Measurements from ENCODE around the gene GNAL.
"Not testable (repeated sequence)": the region's sequence is repeated elsewhere in the genome, so short reads cannot be mapped to it uniquely, and the experiment has no call there.

The GNAL gene

GRCh38 chr18:11909591-11910026 lies 220.5 kb downstream of the GNAL start:
- H3K27me3 ChIP-seq (ENCODE audit: control insufficient read depth in 1 of 2, insufficient read depth in 1 of 2, low read length in 2 of 2): no peaks in the 10 kb centered on the region
- H4K91ac ChIP-seq (ENCODE audit: low read length): no peak overlapping the region
- H2BK120ac ChIP-seq (ENCODE audit: low read depth, low read length): no peak overlapping the region
- no peak overlapping the region for H2AFZ ChIP-seq (ENCODE audit: low read depth, low read length)
- peak overlapping the region in 1 of 2 experiments; percentile 91 for H3K4me3 ChIP-seq (ENCODE audit: insufficient read depth in 1 of 2, low read depth in 1 of 2, low read length in 2 of 2)
- H3K23ac ChIP-seq (ENCODE audit: low read length in 2 of 2): no peak overlapping the region
- DNase-seq: peak; percentile 72
- WGBS: 59% methylated on average over 2 of the region's 2 CpGs
- no peak overlapping the region for H3K4me2 ChIP-seq (ENCODE audit: low read length, poor library complexity, severe bottlenecking)
- no peak overlapping the region for H3K4ac ChIP-seq (ENCODE audit: low read depth in 1 of 2, low read length in 2 of 2)
- no peaks in the 10 kb centered on the region for H3K9me3 ChIP-seq (ENCODE audit: control insufficient read depth, low read length)
- H3K9ac ChIP-seq (ENCODE audit: low read length): peak overlapping the region; percentile 94
- H3K18ac ChIP-seq (ENCODE audit: low read depth in 1 of 2, low read length in 2 of 2): no peak overlapping the region
- peaks cover 3 to 12% of the 10 kb centered on the region in 2 experiments for H3K36me3 ChIP-seq (ENCODE audit: control insufficient read depth in 1 of 2, insufficient read depth in 2 of 2, low read depth in 1 of 2, low read length in 2 of 2)
- no peak overlapping the region for H2AK5ac ChIP-seq (ENCODE audit: low read length, severe bottlenecking)
- no peak overlapping the region for H4K8ac ChIP-seq (ENCODE audit: low read length)
- H3K4me1 ChIP-seq (ENCODE audit: control insufficient read depth, insufficient read depth, low read depth, low read length): peaks cover 14% of the 10 kb centered on the region
- no peak overlapping the region for H2BK12ac ChIP-seq (ENCODE audit: low read length in 2 of 2)
- no peak overlapping the region for H2BK5ac ChIP-seq (ENCODE audit: low read depth, low read length, poor library complexity, severe bottlenecking)
- no peak overlapping the region for H3K14ac ChIP-seq (ENCODE audit: low read length in 2 of 2)
- peaks cover 8% of the 10 kb centered on the region for H3K79me1 ChIP-seq (replicated peaks; ENCODE audit: low read length, poor library complexity, severe bottlenecking)
- H3K27ac ChIP-seq (ENCODE audit: low read length, poor library complexity, severe bottlenecking): no peak overlapping the region
- H2BK15ac ChIP-seq (ENCODE audit: low read depth, poor library complexity, severe bottlenecking): no peak overlapping the region

- WGBS: 85% methylated on average over 3 of the region's 4 CpGs
- H2BK120ac ChIP-seq (ENCODE audit: low read depth, low read length): not testable (repeated sequence)
These were observed 227.8 kb downstream of the GNAL start for GRCh38 chr18:11916880-11917279.

DNA sequence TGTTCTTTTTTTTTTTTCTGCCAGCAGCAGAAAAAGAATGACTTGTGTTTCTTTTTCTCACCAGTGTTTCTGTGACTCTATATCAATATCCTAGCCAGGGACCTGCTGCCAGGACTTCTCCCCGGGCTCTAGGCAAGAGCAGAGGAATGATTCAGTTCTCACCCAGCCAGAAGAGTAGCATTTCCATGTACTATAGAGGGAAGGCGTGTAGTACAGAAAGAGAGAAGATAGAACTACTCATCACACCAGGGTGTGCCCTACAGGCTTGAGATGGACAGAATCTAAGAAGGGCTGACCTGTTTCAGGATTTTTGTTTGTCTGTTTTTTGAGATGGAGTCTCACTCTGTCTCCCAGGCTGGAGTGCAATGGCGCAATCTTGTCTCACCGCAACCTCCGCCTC lies 230.5 kb downstream of the GNAL start:
- not testable (repeated sequence) for H3K36me3 ChIP-seq (ENCODE audit: control insufficient read depth in 1 of 2, insufficient read depth in 2 of 2, low read depth in 1 of 2, low read length in 2 of 2); H3K14ac ChIP-seq (ENCODE audit: low read length in 2 of 2)
- 97% methylated on average over 3 of the region's 5 CpGs for WGBS

More at GRCh38 chr18:11916880-11917279, 227.8 kb downstream of the GNAL start:
- not testable (repeated sequence) for H2BK5ac ChIP-seq (ENCODE audit: low read depth, low read length, poor library complexity, severe bottlenecking); H3K9ac ChIP-seq (ENCODE audit: low read length); H3K27ac ChIP-seq (ENCODE audit: low read length, poor library complexity, severe bottlenecking); H3K36me3 ChIP-seq (ENCODE audit: control insufficient read depth in 1 of 2, insufficient read depth in 2 of 2, low read depth in 1 of 2, low read length in 2 of 2); H2BK12ac ChIP-seq (ENCODE audit: low read length in 2 of 2); H2AFZ ChIP-seq (ENCODE audit: low read depth, low read length); H3K18ac ChIP-seq (ENCODE audit: low read depth in 1 of 2, low read length in 2 of 2); H3K9me3 ChIP-seq (ENCODE audit: control insufficient read depth, low read length); H3K14ac ChIP-seq (ENCODE audit: low read length in 2 of 2); H3K4me2 ChIP-seq (ENCODE audit: low read length, poor library complexity, severe bottlenecking); H4K91ac ChIP-seq (ENCODE audit: low read length); H2AK5ac ChIP-seq (ENCODE audit: low read length, severe bottlenecking); H3K4ac ChIP-seq (ENCODE audit: low read depth in 1 of 2, low read length in 2 of 2); H3K79me1 ChIP-seq (replicated peaks; ENCODE audit: low read length, poor library complexity, severe bottlenecking); DNase-seq; H3K4me1 ChIP-seq (ENCODE audit: control insufficient read depth, insufficient read depth, low read depth, low read length); H3K23ac ChIP-seq (ENCODE audit: low read length in 2 of 2); H4K8ac ChIP-seq (ENCODE audit: low read length); H2BK15ac ChIP-seq (ENCODE audit: low read depth, poor library complexity, severe bottlenecking); H3K27me3 ChIP-seq (ENCODE audit: control insufficient read depth in 1 of 2, insufficient read depth in 1 of 2, low read length in 2 of 2); H3K4me3 ChIP-seq (ENCODE audit: insufficient read depth in 1 of 2, low read depth in 1 of 2, low read length in 2 of 2)

DNA sequence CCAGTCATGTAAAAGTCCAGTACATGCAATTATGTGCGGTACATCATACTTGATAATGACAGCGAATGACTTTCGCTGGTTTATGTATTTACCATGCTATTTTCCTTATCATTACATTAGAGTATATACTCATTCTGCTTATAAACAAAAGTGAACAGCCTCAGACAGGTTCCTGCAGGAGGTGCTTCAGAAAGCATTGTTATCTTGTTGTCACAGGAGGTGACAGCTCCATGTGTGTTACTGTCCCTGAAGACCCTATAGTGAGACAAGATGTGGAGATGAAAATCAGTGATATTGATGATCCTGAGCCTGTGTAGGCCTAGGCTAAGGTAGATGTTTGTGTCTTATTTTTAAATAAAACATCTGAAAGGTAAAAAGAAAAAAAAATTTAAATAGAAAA lies 234.4 kb downstream of the GNAL start:
- Histone ChIP-seq H3K9me3 (ENCODE audit: control insufficient read depth, low read length) (no peaks in the 10 kb centered on the region), H2BK120ac (ENCODE audit: low read depth, low read length) (no peak overlapping the region), H2BK15ac (ENCODE audit: low read depth, poor library complexity, severe bottlenecking) (no peak overlapping the region), H3K18ac (ENCODE audit: low read depth in 1 of 2, low read length in 2 of 2) (no peak overlapping the region), H2AFZ (ENCODE audit: low read depth, low read length) (no peak overlapping the region), H2BK5ac (ENCODE audit: low read depth, low read length, poor library complexity, severe bottlenecking) (no peak overlapping the region), H3K36me3 (ENCODE audit: control insufficient read depth in 1 of 2, insufficient read depth in 2 of 2, low read depth in 1 of 2, low read length in 2 of 2) (no peaks in the 10 kb centered on the region), H3K23ac (ENCODE audit: low read length in 2 of 2) (no peak overlapping the region), H3K27ac (ENCODE audit: low read length, poor library complexity, severe bottlenecking) (no peak overlapping the region), H3K4me3 (ENCODE audit: insufficient read depth in 1 of 2, low read depth in 1 of 2, low read length in 2 of 2) (no peak overlapping the region), H3K9ac (ENCODE audit: low read length) (no peak overlapping the region), H4K8ac (ENCODE audit: low read length) (no peak overlapping the region), H4K91ac (ENCODE audit: low read length) (no peak overlapping the region), H2AK5ac (ENCODE audit: low read length, severe bottlenecking) (no peak overlapping the region), H3K27me3 (ENCODE audit: control insufficient read depth in 1 of 2, insufficient read depth in 1 of 2, low read length in 2 of 2) (no peaks in the 10 kb centered on the region), H3K79me1 (replicated peaks; ENCODE audit: low read length, poor library complexity, severe bottlenecking) (no peaks in the 10 kb centered on the region), H3K4me1 (ENCODE audit: control insufficient read depth, insufficient read depth, low read depth, low read length) (peaks cover 3% of the 10 kb centered on the region), H3K4me2 (ENCODE audit: low read length, poor library complexity, severe bottlenecking) (no peak overlapping the region), H3K4ac (ENCODE audit: low read depth in 1 of 2, low read length in 2 of 2) (no peak overlapping the region), H2BK12ac (ENCODE audit: low read length in 2 of 2) (no peak overlapping the region), H3K14ac (ENCODE audit: low read length in 2 of 2) (no peak overlapping the region)
- no peak for DNase-seq
- 100% methylated on average over 1 of the region's 3 CpGs for WGBS

More for the DNA sequence above, 230.5 kb downstream of the GNAL start:
- H3K4me3 ChIP-seq (ENCODE audit: insufficient read depth in 1 of 2, low read depth in 1 of 2, low read length in 2 of 2); H3K9ac ChIP-seq (ENCODE audit: low read length); H3K4me1 ChIP-seq (ENCODE audit: control insufficient read depth, insufficient read depth, low read depth, low read length); H2BK15ac ChIP-seq (ENCODE audit: low read depth, poor library complexity, severe bottlenecking); H4K91ac ChIP-seq (ENCODE audit: low read length); H2BK5ac ChIP-seq (ENCODE audit: low read depth, low read length, poor library complexity, severe bottlenecking); H4K8ac ChIP-seq (ENCODE audit: low read length); H2BK120ac ChIP-seq (ENCODE audit: low read depth, low read length); H3K9me3 ChIP-seq (ENCODE audit: control insufficient read depth, low read length); H2BK12ac ChIP-seq (ENCODE audit: low read length in 2 of 2); DNase-seq; H3K27me3 ChIP-seq (ENCODE audit: control insufficient read depth in 1 of 2, insufficient read depth in 1 of 2, low read length in 2 of 2); H3K4me2 ChIP-seq (ENCODE audit: low read length, poor library complexity, severe bottlenecking); H2AK5ac ChIP-seq (ENCODE audit: low read length, severe bottlenecking); H3K79me1 ChIP-seq (replicated peaks; ENCODE audit: low read length, poor library complexity, severe bottlenecking); H3K18ac ChIP-seq (ENCODE audit: low read depth in 1 of 2, low read length in 2 of 2); H3K23ac ChIP-seq (ENCODE audit: low read length in 2 of 2); H3K27ac ChIP-seq (ENCODE audit: low read length, poor library complexity, severe bottlenecking); H2AFZ ChIP-seq (ENCODE audit: low read depth, low read length); H3K4ac ChIP-seq (ENCODE audit: low read depth in 1 of 2, low read length in 2 of 2): not testable (repeated sequence)

Measured in mesenchymal stem cell (in vitro differentiated cells and primary cell).